Activated CD8-positive, alpha-beta T cell treated with anti-CD3 and anti-CD28 coated beads for 36 hours (primary cell): ENCODE results near the gene TCHP. TPM values are rescaled to one million over a fixed set of nuclear protein-coding genes. Genes with fewer than 3 reads are reported as not detected.

Source experiments
- ATAC-seq: fragments of 200-7000 bp; cut with Tn5 transposase; one replicate; pipeline ENCODE4 v1.10.0; 2021; ENCODE audit warnings: mild to moderate bottlenecking, moderate library complexity
- CTCF ChIA-PET: fragments of 350-600 bp; sonication (Branson Sonifier 250); formaldehyde crosslinking; loops from one replicate; lab custom pipeline; 2021; ENCODE audit warnings: antibody characterized with exemption; lab: Charles Lee
- POLR2A ChIA-PET: fragments of 350-600 bp; sonication (Branson Sonifier 250); formaldehyde crosslinking; loops from one replicate; lab custom pipeline; 2021; ENCODE audit warnings: antibody characterized with exemption; lab: Charles Lee
- DNase-seq: peaks from one replicate; pipeline ENCODE4 v3.0.0-alpha.2; 2020
- H3K27ac Mint-ChIP-seq: one replicate; pipeline ENCODE4 v1.8.0; 2021; ENCODE audit warnings: mild to moderate bottlenecking, mixed read lengths
- H3K27me3 Mint-ChIP-seq: one replicate; pipeline ENCODE4 v1.8.0; 2021; ENCODE audit warnings: mixed read lengths
- H3K36me3 Mint-ChIP-seq: one replicate; pipeline ENCODE4 v1.8.0; 2021; ENCODE audit warnings: low read depth, mixed read lengths
- H3K4me1 Mint-ChIP-seq: one replicate; pipeline ENCODE4 v1.8.0; 2021; ENCODE audit warnings: low read depth, mixed read lengths
- H3K4me3 Mint-ChIP-seq: one replicate; pipeline ENCODE4 v1.8.0; 2021; ENCODE audit warnings: mild to moderate bottlenecking, moderate library complexity, mixed read lengths
- H3K9me3 Mint-ChIP-seq: one replicate; pipeline ENCODE4 v1.8.0; 2021; ENCODE audit warnings: mixed read lengths
- intact Hi-C: fragments of 100-400 bp; cut with micrococcal nuclease; formaldehyde crosslinking; loops from one replicate; pipeline ENCODE4 v1.10.0; 2022
- total RNA-seq, 2 experiments: library from RNA; stranded (reverse); gene quantifications; one replicate each; pipeline ENCODE4 v1.2.3, GENCODE V29; 2021
- TF ChIP-seq, protein P1 (sequence below): fragments of 200-600 bp; IDR thresholded peaks from one replicate; pipeline ENCODE4 v1.8.0; 2022; ENCODE audit warnings: antibody characterized with exemption, mild to moderate bottlenecking

TCHP gene
- total RNA-seq, 2 experiments from 2014 or later, result 19.9 to 21.0 TPM

DNA sequence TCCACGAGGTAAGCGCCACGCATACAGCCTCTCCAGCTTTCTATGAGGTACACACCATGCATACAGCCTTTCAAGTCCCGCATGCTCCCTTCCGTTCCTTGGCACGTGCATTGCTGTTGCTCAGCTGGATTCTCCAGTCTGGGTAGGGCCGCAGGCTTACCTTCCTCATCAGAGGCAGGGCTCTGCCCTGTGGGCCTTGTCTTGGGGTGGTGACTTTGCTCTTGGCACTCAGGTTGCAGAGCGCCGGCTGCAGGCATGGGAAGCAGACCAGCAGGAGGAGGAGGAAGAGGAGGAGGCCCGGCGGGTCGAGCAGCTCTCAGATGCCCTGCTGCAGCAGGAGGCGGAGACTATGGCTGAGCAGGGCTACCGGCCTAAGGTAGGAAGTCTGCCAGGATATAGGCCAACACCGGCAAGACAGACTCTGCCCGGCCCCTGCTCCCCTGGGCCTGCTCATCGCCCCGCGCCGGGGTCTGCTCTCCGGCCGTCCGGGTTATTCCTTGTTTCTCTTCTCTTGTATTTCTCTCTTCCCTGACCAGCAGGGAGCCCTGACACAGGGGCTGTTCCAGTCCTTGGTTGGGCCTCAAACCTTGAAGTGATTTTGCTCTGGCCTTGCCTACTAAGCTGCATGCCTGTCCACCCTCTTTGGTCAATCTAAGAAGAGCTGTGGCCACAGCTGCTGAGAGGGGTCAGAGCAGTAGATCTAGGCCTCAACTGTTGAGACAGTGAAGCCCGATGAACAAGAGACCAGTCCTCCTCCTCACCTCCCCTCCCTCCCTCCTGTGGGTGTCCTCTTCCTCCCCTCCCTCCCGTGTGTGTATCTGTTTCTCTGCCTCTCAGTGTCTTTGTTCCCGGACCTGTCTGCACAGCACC, 15.3 kb downstream of the TCHP start:
- peaks cover 27% of the 10 kb centered on the region for H3K36me3 Mint-ChIP-seq
- intact Hi-C loops, result no loop called here
- H3K27ac Mint-ChIP-seq, result peak overlapping the region; percentile 56
- no peak for DNase-seq
- H3K9me3 Mint-ChIP-seq, result no peaks in the 10 kb centered on the region
- CTCF ChIA-PET, result no interaction called here
- TF ChIP-seq, protein P1, sequence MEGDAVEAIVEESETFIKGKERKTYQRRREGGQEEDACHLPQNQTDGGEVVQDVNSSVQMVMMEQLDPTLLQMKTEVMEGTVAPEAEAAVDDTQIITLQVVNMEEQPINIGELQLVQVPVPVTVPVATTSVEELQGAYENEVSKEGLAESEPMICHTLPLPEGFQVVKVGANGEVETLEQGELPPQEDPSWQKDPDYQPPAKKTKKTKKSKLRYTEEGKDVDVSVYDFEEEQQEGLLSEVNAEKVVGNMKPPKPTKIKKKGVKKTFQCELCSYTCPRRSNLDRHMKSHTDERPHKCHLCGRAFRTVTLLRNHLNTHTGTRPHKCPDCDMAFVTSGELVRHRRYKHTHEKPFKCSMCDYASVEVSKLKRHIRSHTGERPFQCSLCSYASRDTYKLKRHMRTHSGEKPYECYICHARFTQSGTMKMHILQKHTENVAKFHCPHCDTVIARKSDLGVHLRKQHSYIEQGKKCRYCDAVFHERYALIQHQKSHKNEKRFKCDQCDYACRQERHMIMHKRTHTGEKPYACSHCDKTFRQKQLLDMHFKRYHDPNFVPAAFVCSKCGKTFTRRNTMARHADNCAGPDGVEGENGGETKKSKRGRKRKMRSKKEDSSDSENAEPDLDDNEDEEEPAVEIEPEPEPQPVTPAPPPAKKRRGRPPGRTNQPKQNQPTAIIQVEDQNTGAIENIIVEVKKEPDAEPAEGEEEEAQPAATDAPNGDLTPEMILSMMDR, result no peak
- no peaks in the 10 kb centered on the region for H3K4me1 Mint-ChIP-seq
- H3K27me3 Mint-ChIP-seq, result no peaks in the 10 kb centered on the region
- no peak for ATAC-seq
- no peak overlapping the region for H3K4me3 Mint-ChIP-seq
- POLR2A ChIA-PET, result interaction anchor here (0.6 to 1.2 kb wide), 3 partner anchors 8 to 972 kb away, joined by 3 to 7 read pairs (median 4); no protein-coding TSS in a partner anchor

- Mint-ChIP-seq H3K27me3 (no peaks in the 10 kb centered on the region), H3K27ac (peak overlapping the region; percentile 45), H3K4me3 (no peak overlapping the region), H3K4me1 (no peaks in the 10 kb centered on the region), H3K9me3 (no peaks in the 10 kb centered on the region), H3K36me3 (peaks cover 30% of the 10 kb centered on the region)
- ATAC-seq, result no peak
- TF ChIP-seq, protein P1, result no peak
- DNase-seq, result no peak
- ChIA-PET CTCF (no interaction called here), POLR2A (interaction anchor here (0.6 to 1.2 kb wide), 3 partner anchors 9 to 973 kb away, joined by 3 to 7 read pairs (median 4); no protein-coding TSS in a partner anchor)
- intact Hi-C loops, result no loop called here
Measured at GRCh38 chr12:109916045-109916444, 16.0 kb downstream of the TCHP start.

GRCh38 chr12:109919456-109919855, 19.4 kb downstream of the TCHP start:
- ATAC-seq (no peak), DNase-seq (no peak)
- Mint-ChIP-seq H3K27me3 (no peaks in the 10 kb centered on the region), H3K4me1 (no peaks in the 10 kb centered on the region), H3K36me3 (peaks cover 29% of the 10 kb centered on the region), H3K9me3 (no peaks in the 10 kb centered on the region), H3K4me3 (no peak overlapping the region), H3K27ac (no peak overlapping the region)
- intact Hi-C loops, result no loop called here
- POLR2A ChIA-PET, result interaction anchor here (1.0 kb wide), 1 partner anchor 13 kb away, joined by 4 read pairs; no protein-coding TSS in a partner anchor
- CTCF ChIA-PET, result interaction anchor here (1.3 to 1.5 kb wide), 2 partner anchors 12 to 32 kb away, joined by 3 to 4 read pairs; no protein-coding TSS in a partner anchor
- TF ChIP-seq, protein P1, result no peak

- ATAC-seq (no peak), DNase-seq (no peak)
- Mint-ChIP-seq H3K27ac (no peak overlapping the region), H3K27me3 (no peaks in the 10 kb centered on the region), H3K36me3 (peaks cover 26% of the 10 kb centered on the region), H3K4me3 (no peak overlapping the region), H3K4me1 (no peaks in the 10 kb centered on the region), H3K9me3 (no peaks in the 10 kb centered on the region)
- ChIA-PET CTCF (interaction anchor here (1.3 to 1.5 kb wide), 2 partner anchors 13 to 31 kb away, joined by 3 to 4 read pairs; no protein-coding TSS in a partner anchor), POLR2A (interaction anchor here (0.7 to 1.7 kb wide), 3 partner anchors 12 to 25 kb away, joined by 3 to 4 read pairs (median 4); no protein-coding TSS in a partner anchor)
- TF ChIP-seq, protein P1, result no peak
- intact Hi-C loops, result no loop called here
Measured at GRCh38 chr12:109920261-109920780, 20.2 kb downstream of the TCHP start.
